GM18499 (cell line): ENCODE data around the gene MEGF11.

Experiments used
- ATAC-seq: cut with Tn5 transposase; IDR thresholded peaks from one replicate; pipeline ENCODE4 v1.9.1; 2021; ENCODE audit warnings: moderate number of reproducible peaks; ENCODE audit not compliant: insufficient read depth, unreplicated experiment

The MEGF11 gene

GRCh38 chr15:66253418-66254088 lies at the start of gene MEGF11:
Gene MEGF11, minus strand, starts transcription at chr15:66253750. Its CDS starts 125,347 bp downstream, at chr15:66128403.
- no peak for ATAC-seq

- ATAC-seq, result no peak
These were observed 49.1 kb upstream of the MEGF11 start for GRCh38 chr15:66302489-66303278.

GRCh38 chr15:66298803-66299251 lies 45.3 kb upstream of the MEGF11 start:
- no peak for ATAC-seq

GRCh38 chr15:66296186-66296585 lies 42.6 kb upstream of the MEGF11 start:
- no peak for ATAC-seq

- no peak for ATAC-seq
These were observed 41.3 kb upstream of the MEGF11 start for GRCh38 chr15:66294932-66295235.

GRCh38 chr15:66294157-66294931 lies 40.8 kb upstream of the MEGF11 start:
- ATAC-seq, result no peak

GRCh38 chr15:66293419-66294156 lies 40.0 kb upstream of the MEGF11 start, which contains the start of gene DIS3L:
Gene DIS3L, plus strand, starts transcription at chr15:66293568. Its CDS starts 29 bp downstream, at chr15:66293597.
- no peak for ATAC-seq

- ATAC-seq, result no peak
These were observed 39.2 kb upstream of the MEGF11 start for GRCh38 chr15:66292571-66293418.

- no peak for ATAC-seq
These were observed 38.4 kb upstream of the MEGF11 start for GRCh38 chr15:66291816-66292570.

- ATAC-seq, result no peak
These were observed 37.0 kb upstream of the MEGF11 start for GRCh38 chr15:66290518-66290917.

GRCh38 chr15:66290007-66290406 lies 36.5 kb upstream of the MEGF11 start:
- no peak for ATAC-seq

- no peak for ATAC-seq
These were observed 35.1 kb upstream of the MEGF11 start for GRCh38 chr15:66288551-66289185.

- ATAC-seq, result no peak
These were observed 34.5 kb upstream of the MEGF11 start for GRCh38 chr15:66288093-66288492.

- ATAC-seq, result no peak
These were observed 34.0 kb upstream of the MEGF11 start for GRCh38 chr15:66287461-66288057.

- no peak for ATAC-seq
These were observed 32.2 kb upstream of the MEGF11 start for GRCh38 chr15:66285533-66286280.

GRCh38 chr15:66284271-66284670 lies 30.7 kb upstream of the MEGF11 start:
- no peak for ATAC-seq

- no peak for ATAC-seq
These were observed 25.1 kb upstream of the MEGF11 start for GRCh38 chr15:66278671-66279070.
